ENCODE data around the gene FOXI3. TPM values are rescaled to one million over a fixed set of nuclear protein-coding genes. Genes with fewer than 3 reads are reported as not detected.

Gene FOXI3
- total and polyA plus RNA-seq, 8 donors: 2.2 TPM; not detected in 7

DNA sequence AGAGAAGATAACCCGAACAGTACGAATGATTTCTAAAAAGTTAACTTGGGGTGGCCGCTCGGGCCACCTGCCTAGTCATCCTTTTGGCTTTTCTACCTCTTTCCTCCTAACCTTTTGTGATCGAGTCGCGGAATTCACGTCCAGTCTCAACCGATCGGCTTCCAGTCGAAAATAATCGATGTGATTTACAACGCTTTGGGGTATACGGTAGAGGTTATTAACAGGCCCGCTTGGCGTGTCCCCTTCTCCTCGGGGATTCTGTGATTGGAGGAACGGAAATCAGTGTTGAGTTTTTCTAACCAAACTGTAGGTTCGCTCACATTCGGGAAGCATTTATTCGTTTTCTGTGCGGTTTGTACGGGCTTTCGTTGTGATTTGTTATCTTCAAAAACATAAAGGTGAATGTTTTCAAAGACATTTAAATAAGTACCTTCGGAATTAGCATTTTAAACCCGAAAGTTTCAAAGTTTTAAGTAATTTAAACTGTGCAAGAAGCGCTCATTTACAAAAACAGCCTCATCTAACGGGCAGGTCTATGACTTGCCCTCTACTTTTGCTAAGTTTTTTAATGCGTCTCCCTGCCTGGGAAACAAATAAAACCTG lies 588 bp upstream of the FOXI3 start:
- H3K27me3 ChIP-seq: peaks cover 8 to 97% (median 70%) of the 10 kb centered on the region in 3 donors
- H3K4me3 ChIP-seq: peak overlapping the region; percentile 39 to 54 (median 43)
- H3K9me3 ChIP-seq: peaks cover 0 to 4% (median 0%) of the 10 kb centered on the region in 4 donors
- intact Hi-C loops (cut with DNase I; ENCODE audit: low total_unique reads): no loop called here
- no peaks in the 10 kb centered on the region for H3K36me3 ChIP-seq
- H3K27ac ChIP-seq: no peak overlapping the region
- WGBS, 5 donors: 5 to 11% (median 9%) methylated on average over 29 of the region's 29 CpGs
- H3K4me1 ChIP-seq: peaks cover 4 to 19% (median 13%) of the 10 kb centered on the region in 4 donors
- no peak for TF ChIP-seq POLR2A (IDR thresholded peaks at IDR 0.05)
- TF ChIP-seq EP300 (IDR thresholded peaks at IDR 0.05): no peak
- TF ChIP-seq POLR2AphosphoS5 (IDR thresholded peaks at IDR 0.05): no peak
- TF ChIP-seq, protein P1, sequence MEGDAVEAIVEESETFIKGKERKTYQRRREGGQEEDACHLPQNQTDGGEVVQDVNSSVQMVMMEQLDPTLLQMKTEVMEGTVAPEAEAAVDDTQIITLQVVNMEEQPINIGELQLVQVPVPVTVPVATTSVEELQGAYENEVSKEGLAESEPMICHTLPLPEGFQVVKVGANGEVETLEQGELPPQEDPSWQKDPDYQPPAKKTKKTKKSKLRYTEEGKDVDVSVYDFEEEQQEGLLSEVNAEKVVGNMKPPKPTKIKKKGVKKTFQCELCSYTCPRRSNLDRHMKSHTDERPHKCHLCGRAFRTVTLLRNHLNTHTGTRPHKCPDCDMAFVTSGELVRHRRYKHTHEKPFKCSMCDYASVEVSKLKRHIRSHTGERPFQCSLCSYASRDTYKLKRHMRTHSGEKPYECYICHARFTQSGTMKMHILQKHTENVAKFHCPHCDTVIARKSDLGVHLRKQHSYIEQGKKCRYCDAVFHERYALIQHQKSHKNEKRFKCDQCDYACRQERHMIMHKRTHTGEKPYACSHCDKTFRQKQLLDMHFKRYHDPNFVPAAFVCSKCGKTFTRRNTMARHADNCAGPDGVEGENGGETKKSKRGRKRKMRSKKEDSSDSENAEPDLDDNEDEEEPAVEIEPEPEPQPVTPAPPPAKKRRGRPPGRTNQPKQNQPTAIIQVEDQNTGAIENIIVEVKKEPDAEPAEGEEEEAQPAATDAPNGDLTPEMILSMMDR (IDR thresholded peaks at IDR 0.05): no peak
- peak in 1 of 2 donors; percentile 49 for DNase-seq

- DNase-seq: peak in 1 of 2 donors; percentile 47
- Histone ChIP-seq H3K36me3 (no peaks in the 10 kb centered on the region), H3K4me1 (peaks cover 4 to 19% (median 13%) of the 10 kb centered on the region in 4 donors), H3K9me3 (peaks cover 0 to 4% (median 0%) of the 10 kb centered on the region in 4 donors), H3K4me3 (peak overlapping the region; percentile 39 to 54 (median 43)), H3K27me3 (peaks cover 8 to 98% (median 64%) of the 10 kb centered on the region in 3 donors), H3K27ac (no peak overlapping the region)
- WGBS, 5 donors: 2 to 6% (median 3%) methylated on average over 22 to 98 of the region's 108 CpGs
- TF ChIP-seq POLR2AphosphoS5 (IDR thresholded peaks at IDR 0.05) (no peak), POLR2A (IDR thresholded peaks at IDR 0.05) (no peak), EP300 (IDR thresholded peaks at IDR 0.05) (no peak)
- TF ChIP-seq, protein P1 (IDR thresholded peaks at IDR 0.05): no peak
- intact Hi-C loops (cut with DNase I; ENCODE audit: low total_unique reads): no loop called here
These were observed 505 bp downstream of the FOXI3 start for GRCh38 chr2:88451811-88452564.

- DNase-seq: no peak
- Histone ChIP-seq H3K4me3 (peak overlapping the region in 1 of 4 donors; percentile 31), H3K36me3 (no peaks in the 10 kb centered on the region), H3K27ac (no peak overlapping the region), H3K27me3 (peaks cover 8 to 98% (median 64%) of the 10 kb centered on the region in 3 donors), H3K9me3 (peaks cover 0 to 4% (median 0%) of the 10 kb centered on the region in 4 donors), H3K4me1 (peaks cover 4 to 19% (median 13%) of the 10 kb centered on the region in 4 donors)
- intact Hi-C loops (cut with DNase I; ENCODE audit: low total_unique reads): no loop called here
- TF ChIP-seq POLR2A (IDR thresholded peaks at IDR 0.05) (no peak), POLR2AphosphoS5 (IDR thresholded peaks at IDR 0.05) (no peak), EP300 (IDR thresholded peaks at IDR 0.05) (no peak)
- TF ChIP-seq, protein P1 (IDR thresholded peaks at IDR 0.05): no peak
- WGBS, 5 donors: 10 to 18% (median 13%) methylated on average over 17 to 18 of the region's 18 CpGs
These were observed 1.3 kb downstream of the FOXI3 start for GRCh38 chr2:88450925-88451810.

- H3K4me1 ChIP-seq: peaks cover 4 to 19% (median 13%) of the 10 kb centered on the region in 4 donors
- H3K9me3 ChIP-seq: peaks cover 0 to 4% (median 0%) of the 10 kb centered on the region in 4 donors
- no peaks in the 10 kb centered on the region for H3K36me3 ChIP-seq
- no peak overlapping the region for H3K4me3 ChIP-seq
- 80 to 90% (median 82%) methylated on average over 10 of the region's 10 CpGs for WGBS, 5 donors
- no peak overlapping the region for H3K27ac ChIP-seq
- intact Hi-C loops (cut with DNase I; ENCODE audit: low total_unique reads): no loop called here
- DNase-seq: no peak
- TF ChIP-seq, protein P1 (IDR thresholded peaks at IDR 0.05): no peak
- no peak for TF ChIP-seq POLR2AphosphoS5 (IDR thresholded peaks at IDR 0.05)
- peaks cover 8 to 98% (median 64%) of the 10 kb centered on the region in 3 donors for H3K27me3 ChIP-seq
These were observed 2.3 kb downstream of the FOXI3 start for GRCh38 chr2:88450186-88450585.

All from stomach (tissue), 9 donors.